BE2C (cell line): ENCODE data around the gene RAB31.
"Not testable (repeated sequence)": the region's sequence is repeated elsewhere in the genome, so short reads cannot be mapped to it uniquely, and the experiment has no call there.

ENCODE experiments used
- DNase-seq: peaks from one replicate; pipeline ENCODE4 v3.0.0-alpha.2; 2020
- H3K27me3 ChIP-seq: fragments of 250-450 bp; sonication (Bioruptor Pico); 2 replicates; pipeline ENCODE4 v1.5.1; 2020; ENCODE audit warnings: mild to moderate bottlenecking
- H3K36me3 ChIP-seq: fragments of 250-450 bp; sonication (Bioruptor Pico); 2 replicates; pipeline ENCODE4 v1.5.1; 2020; ENCODE audit warnings: mild to moderate bottlenecking
- H3K4me1 ChIP-seq: fragments of 250-450 bp; sonication (Bioruptor Pico); 2 replicates; pipeline ENCODE4 v1.5.1; 2020
- H3K4me3 ChIP-seq: 2 replicates; pipeline ENCODE4 v1.5.1; 2011; ENCODE audit warnings: low read depth, low read length
- H3K9me3 ChIP-seq: fragments of 250-450 bp; sonication (Bioruptor Pico); 2 replicates; pipeline ENCODE4 v1.5.1; 2020
- TF ChIP-seq, protein P1 (sequence below): IDR thresholded peaks from 2 replicates; pipeline ENCODE4 v1.5.1; 2012; ENCODE audit warnings: mild to moderate bottlenecking, low read depth, low read length

Gene RAB31

GRCh38 chr18:9900699-9901098 is 192.6 kb downstream of the RAB31 start:
- no peak for DNase-seq
- Histone ChIP-seq H3K36me3 (no peaks in the 10 kb centered on the region), H3K4me1 (peaks cover 6% of the 10 kb centered on the region; the same call in 1 of the 2 replicates), H3K4me3 (no peak overlapping the region), H3K27me3 (no peaks in the 10 kb centered on the region), H3K9me3 (no peaks in the 10 kb centered on the region)
- TF ChIP-seq, protein P1, sequence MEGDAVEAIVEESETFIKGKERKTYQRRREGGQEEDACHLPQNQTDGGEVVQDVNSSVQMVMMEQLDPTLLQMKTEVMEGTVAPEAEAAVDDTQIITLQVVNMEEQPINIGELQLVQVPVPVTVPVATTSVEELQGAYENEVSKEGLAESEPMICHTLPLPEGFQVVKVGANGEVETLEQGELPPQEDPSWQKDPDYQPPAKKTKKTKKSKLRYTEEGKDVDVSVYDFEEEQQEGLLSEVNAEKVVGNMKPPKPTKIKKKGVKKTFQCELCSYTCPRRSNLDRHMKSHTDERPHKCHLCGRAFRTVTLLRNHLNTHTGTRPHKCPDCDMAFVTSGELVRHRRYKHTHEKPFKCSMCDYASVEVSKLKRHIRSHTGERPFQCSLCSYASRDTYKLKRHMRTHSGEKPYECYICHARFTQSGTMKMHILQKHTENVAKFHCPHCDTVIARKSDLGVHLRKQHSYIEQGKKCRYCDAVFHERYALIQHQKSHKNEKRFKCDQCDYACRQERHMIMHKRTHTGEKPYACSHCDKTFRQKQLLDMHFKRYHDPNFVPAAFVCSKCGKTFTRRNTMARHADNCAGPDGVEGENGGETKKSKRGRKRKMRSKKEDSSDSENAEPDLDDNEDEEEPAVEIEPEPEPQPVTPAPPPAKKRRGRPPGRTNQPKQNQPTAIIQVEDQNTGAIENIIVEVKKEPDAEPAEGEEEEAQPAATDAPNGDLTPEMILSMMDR: no peak

DNA sequence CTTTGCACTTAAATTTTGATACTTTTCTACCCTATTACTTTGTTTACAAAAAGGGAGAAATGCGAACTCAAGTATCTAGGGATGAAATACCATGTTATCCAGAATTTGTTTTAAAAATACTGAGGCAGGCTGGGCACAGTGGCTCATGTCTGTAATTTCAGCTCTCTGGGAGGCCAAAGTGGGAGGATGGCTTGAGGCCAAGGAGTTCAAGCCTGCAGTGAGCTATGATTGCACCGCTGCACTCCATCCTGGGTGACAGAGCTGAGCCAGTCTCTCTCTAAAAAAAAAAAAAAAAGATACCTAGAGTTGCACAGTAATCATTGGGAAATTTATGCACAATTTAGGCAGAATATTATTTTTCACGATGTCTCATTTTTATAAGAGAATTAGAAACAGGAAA is 193.3 kb downstream of the RAB31 start:
- H3K4me1 ChIP-seq: peaks cover 6% of the 10 kb centered on the region
- no peaks in the 10 kb centered on the region for H3K9me3 ChIP-seq
- H3K27me3 ChIP-seq: no peaks in the 10 kb centered on the region
- TF ChIP-seq, protein P1: no peak
- H3K36me3 ChIP-seq: no peaks in the 10 kb centered on the region
- no peak for DNase-seq
- no peak overlapping the region for H3K4me3 ChIP-seq

- not testable (repeated sequence) for H3K9me3 ChIP-seq, DNase-seq
Measured at GRCh38 chr18:9902264-9902663, 194.2 kb downstream of the RAB31 start.

GRCh38 chr18:9902832-9903231 is 194.7 kb downstream of the RAB31 start:
- TF ChIP-seq, protein P1: no peak

More at GRCh38 chr18:9902264-9902663, 194.2 kb downstream of the RAB31 start:
- not testable (repeated sequence) for H3K4me1 ChIP-seq, H3K4me3 ChIP-seq, H3K36me3 ChIP-seq, H3K27me3 ChIP-seq

DNA sequence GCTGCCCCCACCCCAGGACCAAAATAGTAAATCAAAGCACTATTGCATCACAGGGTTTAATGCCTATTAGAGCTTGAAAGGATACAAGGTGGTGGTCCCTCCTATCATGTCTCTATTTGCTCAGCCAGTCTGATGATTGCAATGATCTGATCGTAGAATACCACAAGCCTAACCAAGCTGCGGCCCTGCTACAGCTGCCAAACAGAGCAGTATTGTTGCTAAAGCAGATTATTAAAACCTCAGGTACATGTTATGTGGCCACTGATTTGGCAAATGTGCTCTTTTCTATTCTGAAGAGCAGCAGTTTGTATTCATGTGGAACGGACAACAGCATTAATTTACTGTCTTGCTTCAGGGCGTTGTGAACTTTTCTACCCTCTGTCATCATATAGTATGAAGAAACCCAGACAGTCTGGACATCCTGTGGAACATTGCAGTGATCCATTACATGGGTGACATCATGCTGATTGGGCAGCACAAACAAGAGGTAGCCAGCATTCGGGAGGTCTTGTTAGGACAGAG is 197.4 kb downstream of the RAB31 start:
- no peak overlapping the region for H3K4me3 ChIP-seq

More at GRCh38 chr18:9902832-9903231, 194.7 kb downstream of the RAB31 start:
- no peak for DNase-seq
- no peaks in the 10 kb centered on the region for H3K27me3 ChIP-seq
- H3K36me3 ChIP-seq: no peaks in the 10 kb centered on the region
- H3K4me3 ChIP-seq: no peak overlapping the region
- no peaks in the 10 kb centered on the region for H3K9me3 ChIP-seq
- H3K4me1 ChIP-seq: peaks cover 6% of the 10 kb centered on the region

DNA sequence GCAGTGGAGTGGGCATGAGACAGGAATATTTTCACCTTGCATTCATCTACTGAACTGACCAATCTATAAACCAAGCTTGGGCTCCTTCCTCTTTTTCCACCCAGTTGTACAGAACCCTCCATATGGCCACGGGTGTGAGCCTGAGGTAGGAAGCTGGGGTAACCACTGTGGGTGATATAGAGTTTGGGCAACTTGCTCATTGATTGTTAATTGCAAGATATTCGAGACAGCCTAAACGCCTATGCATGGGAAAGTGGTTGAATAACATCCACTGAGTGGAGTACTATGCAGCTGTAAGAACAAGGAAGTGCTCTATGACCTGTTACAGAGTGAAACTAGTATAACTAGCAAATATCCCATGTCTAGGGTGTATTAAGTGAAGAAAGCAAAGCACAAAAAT is 198.4 kb downstream of the RAB31 start:
- no peak for DNase-seq
- H3K9me3 ChIP-seq: no peaks in the 10 kb centered on the region
- no peaks in the 10 kb centered on the region for H3K27me3 ChIP-seq
- H3K4me1 ChIP-seq: peaks cover 10% of the 10 kb centered on the region
- TF ChIP-seq, protein P1: no peak
- no peak overlapping the region for H3K4me3 ChIP-seq
- H3K36me3 ChIP-seq: no peaks in the 10 kb centered on the region

More for the DNA sequence above, 197.4 kb downstream of the RAB31 start:
- peaks cover 10% of the 10 kb centered on the region for H3K4me1 ChIP-seq
- no peaks in the 10 kb centered on the region for H3K9me3 ChIP-seq
- H3K36me3 ChIP-seq: no peaks in the 10 kb centered on the region
- no peaks in the 10 kb centered on the region for H3K27me3 ChIP-seq
- TF ChIP-seq, protein P1: no peak
- DNase-seq: peak; percentile 26
